M059J (cell line): ENCODE measurements around the gene SETD1B. TPM values are rescaled to one million over a fixed set of nuclear protein-coding genes. Genes with fewer than 3 reads are reported as not detected.
"Not testable (repeated sequence)": the region's sequence is repeated elsewhere in the genome, so short reads cannot be mapped to it uniquely, and the experiment has no call there.

Source experiments
- DNase-seq: peaks from one replicate; pipeline ENCODE4 v3.0.0-alpha.2; 2012; ENCODE audit warnings: low read depth
- total RNA-seq: library from RNA; depleted of rRNA; stranded (reverse); fragments of >200 nt; shearing (Covaris generic); gene quantifications from 2 replicates; pipeline ENCODE4 v1.2.3, GENCODE V29; 2014

SETD1B gene
- total RNA-seq, 1 experiment from 2014 or later, result 3.9 TPM

GRCh38 chr12:121825041-121825523, 21.3 kb downstream of the SETD1B start:
- no peak for DNase-seq

- no peak for DNase-seq
Observed at GRCh38 chr12:121826318-121827150, 22.7 kb downstream of the SETD1B start.

- no peak for DNase-seq
Observed at GRCh38 chr12:121827351-121828099, 23.7 kb downstream of the SETD1B start.

DNA sequence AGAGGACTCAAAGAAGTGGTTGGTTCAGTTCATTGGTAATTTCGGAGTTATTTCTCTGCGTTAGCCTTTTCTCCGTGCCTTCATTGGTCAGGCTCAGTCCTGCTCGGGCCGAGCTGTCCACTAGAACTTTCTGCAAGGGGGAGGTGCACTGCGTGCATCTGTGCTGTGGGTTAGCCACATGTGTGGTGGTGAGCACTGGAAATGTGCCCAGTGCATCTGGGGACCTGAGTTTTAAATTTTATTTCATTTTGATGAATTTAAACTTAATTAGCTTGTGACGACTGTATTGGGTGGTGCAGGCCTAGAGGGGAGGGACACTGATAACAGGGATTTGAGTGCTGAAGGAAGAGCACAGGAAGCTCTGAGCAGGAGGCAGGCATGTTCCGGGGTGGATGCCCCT, 24.5 kb downstream of the SETD1B start:
- no peak for DNase-seq

DNA sequence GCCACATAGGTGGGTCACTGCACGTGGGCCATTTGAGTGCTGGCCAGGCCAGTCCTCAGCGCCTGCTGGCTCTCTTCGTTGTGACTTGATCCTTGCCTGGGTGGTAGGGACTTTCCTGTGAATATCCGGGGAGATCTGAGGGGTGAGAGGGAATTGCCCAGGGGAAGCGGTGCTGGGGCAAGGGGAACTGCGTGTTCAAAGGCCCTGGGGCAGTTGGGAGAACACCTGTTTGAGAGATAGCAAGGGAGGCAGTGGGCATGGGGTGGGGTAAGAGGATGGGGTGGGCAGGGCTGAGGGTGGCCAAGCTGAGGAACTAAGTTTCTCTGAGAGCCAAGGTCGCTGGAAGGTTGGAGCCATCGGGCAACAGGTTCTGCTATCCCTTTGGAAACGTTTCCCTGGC, 25.0 kb downstream of the SETD1B start:
- DNase-seq, result no peak

DNA sequence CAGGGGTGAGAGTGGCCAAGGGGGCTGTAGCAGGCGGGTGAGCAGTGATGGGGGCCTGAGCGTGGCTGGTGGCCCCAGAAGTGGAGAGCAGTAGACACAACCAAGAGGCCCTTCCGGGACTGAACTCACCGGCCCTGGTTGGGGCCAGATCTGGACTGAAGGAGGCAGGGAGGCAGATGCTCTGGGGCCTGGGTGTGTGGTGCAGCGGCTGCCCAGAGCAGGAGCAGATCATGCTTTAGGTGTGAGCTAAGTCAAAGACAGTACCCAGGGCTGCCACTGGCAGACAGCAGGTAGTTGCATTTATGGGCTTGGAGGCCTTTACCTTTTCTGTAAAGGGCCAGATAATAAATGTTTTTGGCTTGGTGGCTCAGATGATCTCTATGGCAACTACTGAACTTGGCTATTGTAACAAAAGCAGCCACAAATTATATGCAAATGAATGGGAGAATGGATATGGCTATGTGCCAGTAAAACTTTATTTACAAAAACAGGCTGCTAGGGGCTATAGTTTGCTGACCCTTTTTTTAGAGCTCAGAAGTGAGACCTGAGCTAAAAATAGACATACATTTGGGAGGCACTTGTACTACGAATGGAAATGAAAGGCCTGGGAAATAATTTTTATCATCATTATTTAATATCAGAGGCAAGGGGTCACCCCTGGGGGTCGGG, 25.6 kb downstream of the SETD1B start:
- peak; percentile 21 for DNase-seq

GRCh38 chr12:121830134-121830533, 26.3 kb downstream of the SETD1B start:
- DNase-seq, result no peak

DNA sequence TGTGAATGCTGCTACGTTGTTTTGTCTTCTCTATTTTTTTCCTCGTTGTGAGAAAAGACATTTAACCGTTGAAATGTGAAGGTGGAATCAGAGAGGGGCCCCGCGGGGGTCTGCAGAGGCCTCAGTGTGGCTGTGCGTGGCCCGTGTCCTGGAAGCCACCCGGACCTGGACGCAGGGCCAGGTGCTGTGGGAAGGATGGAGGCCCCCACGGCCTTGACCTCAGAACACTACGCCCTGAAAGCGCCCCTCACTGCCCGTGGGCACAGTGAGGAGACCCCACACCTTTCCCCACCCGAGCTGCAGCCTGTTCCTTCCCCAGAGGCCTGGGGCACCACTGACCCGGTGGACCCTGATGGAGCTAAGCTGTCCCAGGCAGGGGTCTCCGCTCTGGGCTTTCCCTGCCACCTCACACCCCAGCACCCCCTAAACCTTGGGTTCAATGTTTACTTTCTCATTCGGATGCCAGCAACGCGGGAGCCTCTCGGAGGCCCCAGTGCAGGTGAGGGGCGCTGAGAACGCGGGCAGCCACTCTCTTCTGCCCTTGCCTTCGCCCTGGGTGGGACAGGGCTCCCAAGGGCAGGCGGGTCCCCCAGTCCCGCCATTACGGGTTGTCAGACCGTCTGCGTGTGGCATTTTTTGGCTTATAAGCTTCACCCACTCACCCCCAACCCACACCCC, 26.9 kb downstream of the SETD1B start:
- DNase-seq, result no peak

- no peak for DNase-seq
Observed at GRCh38 chr12:121831571-121832245, 27.9 kb downstream of the SETD1B start.

DNA sequence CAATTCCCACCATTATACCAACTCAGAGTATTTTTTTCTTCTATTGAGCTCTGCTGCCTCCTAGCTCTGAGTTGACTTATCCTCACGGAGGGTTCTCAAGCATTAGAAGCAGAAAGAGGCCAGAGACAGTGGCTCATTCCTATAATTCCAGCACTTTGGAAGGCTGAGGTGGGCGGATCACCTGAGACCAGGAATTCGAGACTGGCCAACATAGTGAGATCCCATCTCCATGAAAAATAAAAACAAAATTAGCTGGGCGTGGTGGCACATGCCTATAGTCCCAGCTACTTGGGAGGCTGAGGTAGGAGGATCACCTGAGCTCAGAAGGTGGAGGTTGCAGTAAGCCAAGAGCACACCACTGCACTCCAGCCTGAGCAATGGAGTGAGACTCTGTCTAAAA, 33.9 kb downstream of the SETD1B start:
- DNase-seq, result no peak

GRCh38 chr12:121838126-121838525, 34.3 kb downstream of the SETD1B start:
- no peak for DNase-seq

- DNase-seq, result peak; percentile 95
Observed at GRCh38 chr12:121839106-121839992, 35.5 kb downstream of the SETD1B start.

DNA sequence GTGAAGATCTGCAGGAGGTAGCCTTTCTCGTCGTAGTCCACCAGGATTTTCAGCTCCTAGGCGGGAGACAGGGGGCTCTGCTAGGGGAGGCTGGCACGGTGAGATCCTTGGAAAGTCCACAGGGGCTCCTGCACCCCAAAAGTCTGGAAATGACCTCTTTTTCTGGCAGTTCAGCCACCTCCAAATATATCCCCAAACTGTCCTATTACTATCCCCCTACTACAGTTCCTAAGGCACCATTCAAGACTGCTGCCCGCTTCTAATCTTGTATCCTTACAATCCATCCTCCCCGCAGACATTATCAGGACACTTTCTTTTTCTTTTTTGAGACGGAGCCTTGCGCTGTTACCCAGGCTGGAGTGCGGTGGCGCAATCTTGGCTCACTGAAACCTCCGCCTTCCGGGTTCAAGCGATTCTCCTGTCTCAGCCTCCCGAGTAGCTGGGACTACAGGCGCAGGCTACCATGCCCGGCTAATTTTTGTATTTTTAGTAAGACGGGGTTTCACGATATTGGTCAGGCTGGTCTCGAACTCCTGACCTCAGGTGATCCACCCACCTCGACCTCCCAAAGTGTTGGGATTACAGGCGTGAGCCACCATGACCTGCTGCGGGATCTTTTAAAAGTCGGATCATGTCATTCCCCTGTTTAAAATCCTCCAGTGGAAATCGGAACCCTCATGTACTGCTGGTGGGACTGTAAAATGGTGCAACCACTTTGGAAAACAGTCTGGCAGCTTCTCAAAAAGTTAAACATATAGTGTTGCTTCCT, 36.4 kb downstream of the SETD1B start:
- no peak for DNase-seq

DNA sequence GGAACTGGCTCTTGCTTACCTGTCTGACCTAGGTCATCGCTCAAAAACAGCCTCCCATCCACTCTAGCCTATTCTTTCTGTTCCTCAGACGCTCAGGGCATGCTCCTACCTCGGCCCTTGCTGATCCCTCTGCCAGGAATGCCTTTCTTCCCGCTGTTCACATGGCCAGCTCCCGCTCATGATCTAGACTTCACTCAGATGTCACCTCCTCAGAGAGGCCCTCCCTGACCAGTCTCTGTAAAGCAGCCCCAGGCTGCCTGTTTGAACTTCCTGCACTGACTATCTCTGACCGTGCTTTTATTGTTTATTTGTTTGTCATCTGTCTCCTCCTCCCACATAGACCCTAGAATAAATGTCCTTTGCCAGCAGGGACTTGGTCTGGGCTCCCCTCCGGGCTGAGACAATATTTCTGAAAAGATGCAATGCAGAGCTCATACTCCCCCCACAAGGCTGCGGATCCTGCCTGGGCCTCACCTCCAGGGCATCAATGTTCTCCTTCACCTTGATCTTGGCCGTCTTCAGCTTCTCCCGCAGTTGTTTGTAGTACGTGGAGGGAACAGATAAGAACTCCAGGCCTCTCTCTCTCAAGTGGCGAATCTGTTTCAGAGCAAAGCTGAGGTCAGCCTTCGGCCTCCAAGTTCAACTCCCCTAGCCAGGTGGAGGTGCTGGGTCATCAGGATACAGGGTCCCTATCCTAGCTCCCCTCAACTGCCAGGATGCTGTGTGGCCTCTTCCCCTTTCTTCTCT, 39.6 kb downstream of the SETD1B start:
- DNase-seq, result no peak

DNA sequence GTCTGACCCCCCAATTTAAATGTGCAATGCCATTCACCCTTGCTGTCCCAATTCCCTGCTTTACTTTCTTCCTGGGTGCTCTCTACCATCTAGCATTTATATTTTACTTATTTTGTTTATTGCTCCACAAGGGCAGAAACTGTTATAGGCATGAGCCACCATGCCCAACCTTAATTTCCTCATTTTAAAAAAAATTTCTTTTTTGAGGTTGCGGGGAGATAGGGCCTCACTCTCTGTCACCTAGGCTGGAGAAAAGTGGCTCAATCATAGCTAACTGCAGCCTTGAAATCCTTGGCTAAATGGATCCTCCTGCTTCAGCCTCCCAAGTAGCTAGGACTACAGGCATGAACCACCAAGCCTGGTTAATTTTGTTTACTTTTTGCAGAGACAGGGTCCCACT, 41.9 kb downstream of the SETD1B start:
- no peak for DNase-seq

DNA sequence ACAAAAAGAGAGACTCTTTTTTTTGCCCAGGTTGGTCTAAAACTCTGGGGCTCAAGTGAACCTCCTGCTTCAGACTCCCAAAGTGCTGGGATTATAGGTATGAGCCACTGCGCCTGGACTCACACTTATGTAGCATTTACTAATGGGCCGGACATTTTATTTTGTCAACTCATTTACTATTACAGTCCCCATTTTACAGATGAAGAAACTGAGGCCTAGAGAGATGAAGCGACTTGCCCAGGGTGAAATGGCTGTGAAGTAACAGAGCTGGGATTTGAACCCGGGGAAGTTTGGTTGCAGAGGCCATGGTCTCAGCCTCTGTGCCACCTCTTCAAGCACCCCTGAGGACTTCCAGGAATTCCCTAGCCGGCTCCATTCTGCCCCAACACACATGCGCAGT, 45.4 kb downstream of the SETD1B start:
- no peak for DNase-seq

- DNase-seq, result no peak
Observed at GRCh38 chr12:121849665-121850064, 45.9 kb downstream of the SETD1B start.

DNA sequence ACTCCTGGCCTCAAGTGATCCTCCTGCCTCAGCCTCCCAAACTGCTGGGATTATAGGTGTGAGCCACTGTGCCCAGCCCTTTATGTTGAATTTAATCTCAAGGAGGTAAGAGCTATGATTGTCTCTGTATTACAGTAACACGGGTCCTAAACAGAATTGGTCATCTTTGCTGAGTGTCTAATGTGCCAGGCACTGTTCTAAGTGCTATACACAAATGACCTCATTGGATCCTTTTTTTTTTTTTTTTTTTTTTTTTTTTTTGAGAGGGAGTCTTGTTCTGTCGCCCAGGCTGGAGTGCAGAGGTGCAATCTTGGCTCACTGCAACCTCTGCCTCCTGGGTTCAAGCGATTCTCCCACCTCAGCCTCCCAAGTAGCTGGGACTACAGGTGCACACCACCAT, 48.6 kb downstream of the SETD1B start:
- DNase-seq, result not testable (repeated sequence)
